Left lung (tissue), 10 donors: ENCODE data around the gene TSC22D3. TPM values are rescaled to one million over a fixed set of nuclear protein-coding genes. Genes with fewer than 3 reads are reported as not detected.

Experiments used
- ATAC-seq: fragments of 200-7000 bp; cut with Tn5 transposase; one replicate; pipeline ENCODE4 v1.9.1; 2020; ENCODE audit warnings: moderate library complexity
- DNase-seq, 4 donors: peaks; one replicate each; pipeline ENCODE4 v3.0.0-alpha.2; 2013 to 2020
- H3K27ac ChIP-seq, 2 donors: fragments of 200-600 bp; sonication (generic) in 1 of 2; one replicate each; pipeline versions ENCODE4 v1.5.0 to v1.8.0; 2020 to 2021
- H3K27me3 ChIP-seq, 2 donors: fragments of 200-600 bp; sonication (generic) in 1 of 2; one replicate each; pipeline versions ENCODE4 v1.5.0 to v1.8.0; 2020 to 2021
- H3K36me3 ChIP-seq, 2 donors: fragments of 200-600 bp; sonication (generic) in 1 of 2; one replicate each; pipeline versions ENCODE4 v1.5.0 to v1.8.0; 2020 to 2021
- H3K4me1 ChIP-seq, 2 donors: fragments of 200-600 bp; one replicate each; pipeline ENCODE4 v1.8.0; 2021
- H3K4me3 ChIP-seq, 2 donors: fragments of 200-600 bp; sonication (generic) in 1 of 2; one replicate each; pipeline versions ENCODE4 v1.5.0 to v1.8.0; 2020 to 2021; ENCODE audit warnings: mild to moderate bottlenecking in 1 of 2
- H3K9me3 ChIP-seq, 2 donors: fragments of 200-600 bp; sonication (generic) in 1 of 2; one replicate each; pipeline versions ENCODE4 v1.5.0 to v1.8.0; 2020 to 2021
- CTCF ChIP-seq, 2 donors: fragments of 200-600 bp; sonication (generic) in 1 of 2; IDR thresholded peaks; one replicate each; pipeline versions ENCODE4 v1.5.0 to v1.8.0; 2021; ENCODE audit warnings: antibody characterized with exemption in 2 of 2
- intact Hi-C, 2 donors: fragments of 100-400 bp; cut with DNase I; formaldehyde crosslinking; loops; one replicate each; pipeline versions ENCODE4 v1.11.2 to v1.14.2; 2022
- polyA plus RNA-seq, 6 donors: library from polyadenylated mRNA; unstranded; fragments of 120-200 nt; gene quantifications; one replicate each; pipeline ENCODE4 v1.2.1, GENCODE V29; 2013; ENCODE audit not compliant: insufficient read length in 6 of 6
- total RNA-seq, 2 donors: library from RNA; stranded (reverse); fragmentation: NEBNext Ultra II Directional; extraction: Animal tissue kit (Norgen Biotek cat#: 25700); gene quantifications; one replicate each; pipeline ENCODE4 v1.2.1, GENCODE V29; 2021
- donor health status: DM: no; HTN: yes; CAD: no.
- donor health status: DM: no; HTN: no; CAD: no.

Gene TSC22D3
- total and polyA plus RNA-seq, 8 donors = 119 to 156 (median 126) TPM

DNA sequence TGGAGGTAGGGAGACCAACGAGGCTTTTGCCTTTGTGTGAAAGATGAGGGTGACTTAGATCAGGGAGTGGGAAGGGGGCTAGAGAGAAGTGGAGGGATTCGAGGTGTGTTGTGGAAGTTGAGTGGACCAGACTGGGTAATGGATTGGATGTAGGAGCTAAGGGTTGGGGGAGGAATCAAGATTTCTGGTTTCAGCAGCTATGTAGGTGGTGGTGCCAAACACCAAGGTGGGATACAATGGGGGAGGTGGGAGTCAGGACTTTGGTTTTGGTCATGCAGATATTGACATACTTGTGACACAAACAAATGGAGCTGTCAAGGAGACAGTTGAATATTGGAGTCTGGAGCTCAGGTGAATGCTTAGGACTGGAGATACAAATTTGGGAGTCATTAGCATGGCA lies 71.0 kb downstream of the TSC22D3 start:
- Histone ChIP-seq H3K27me3 (no peaks in the 10 kb centered on the region), H3K36me3 (no peaks in the 10 kb centered on the region), H3K27ac (no peak overlapping the region), H3K9me3 (no peaks in the 10 kb centered on the region), H3K4me1 (peaks cover 5 to 20% of the 10 kb centered on the region in 2 donors), H3K4me3 (no peak overlapping the region)
- intact Hi-C loops = no loop called here
- no peak for TF ChIP-seq CTCF (IDR thresholded peaks at IDR 0.05)
- no peak for ATAC-seq
- no peak for DNase-seq

- Histone ChIP-seq H3K27ac (no peak overlapping the region), H3K27me3 (no peaks in the 10 kb centered on the region), H3K36me3 (no peaks in the 10 kb centered on the region), H3K4me3 (no peak overlapping the region), H3K4me1 (peaks cover 5 to 17% of the 10 kb centered on the region in 2 donors), H3K9me3 (no peaks in the 10 kb centered on the region)
- intact Hi-C loops = no loop called here
- no peak for DNase-seq
- ATAC-seq = no peak
- no peak for TF ChIP-seq CTCF (IDR thresholded peaks at IDR 0.05)
Observed at GRCh38 chrX:107704181-107704580, 71.4 kb downstream of the TSC22D3 start.

GRCh38 chrX:107701493-107702121 lies 74.0 kb downstream of the TSC22D3 start:
- H3K27ac ChIP-seq = peak overlapping the region in 1 of 2 donors; percentile 91
- intact Hi-C loops = no loop called here
- TF ChIP-seq CTCF (IDR thresholded peaks at IDR 0.05) = no peak
- H3K4me3 ChIP-seq = no peak overlapping the region
- no peak for DNase-seq
- H3K9me3 ChIP-seq = no peaks in the 10 kb centered on the region
- H3K4me1 ChIP-seq = peaks cover 5 to 17% of the 10 kb centered on the region in 2 donors
- H3K27me3 ChIP-seq = no peaks in the 10 kb centered on the region
- ATAC-seq = peak; percentile 43
- no peaks in the 10 kb centered on the region for H3K36me3 ChIP-seq

DNA sequence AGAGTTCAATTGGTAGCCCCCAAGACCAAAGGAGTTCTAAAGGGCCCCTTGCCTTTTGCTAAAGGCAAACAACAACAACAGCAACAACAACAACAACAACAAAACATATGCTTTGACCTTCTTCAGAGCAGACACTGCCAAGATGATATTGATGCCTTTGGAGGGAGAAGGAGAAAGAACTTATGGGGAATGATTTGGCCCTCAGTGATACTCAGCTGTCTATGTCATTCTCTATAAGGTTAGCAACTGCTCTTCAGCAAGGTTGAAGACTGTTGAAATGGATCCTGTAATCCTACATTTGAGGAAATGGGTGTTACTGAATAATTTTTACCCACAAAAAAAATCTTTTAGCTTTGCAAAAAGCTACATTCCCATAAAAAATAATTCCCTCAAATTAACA lies 74.8 kb downstream of the TSC22D3 start:
- H3K4me3 ChIP-seq = no peak overlapping the region
- intact Hi-C loops = no loop called here
- H3K27me3 ChIP-seq = no peaks in the 10 kb centered on the region
- H3K36me3 ChIP-seq = no peaks in the 10 kb centered on the region
- peak overlapping the region; percentile 7 to 91 for H3K27ac ChIP-seq
- ATAC-seq (no peak), DNase-seq (no peak)
- H3K9me3 ChIP-seq = no peaks in the 10 kb centered on the region
- peaks cover 5 to 17% of the 10 kb centered on the region in 2 donors for H3K4me1 ChIP-seq
- TF ChIP-seq CTCF (IDR thresholded peaks at IDR 0.05) = no peak

DNA sequence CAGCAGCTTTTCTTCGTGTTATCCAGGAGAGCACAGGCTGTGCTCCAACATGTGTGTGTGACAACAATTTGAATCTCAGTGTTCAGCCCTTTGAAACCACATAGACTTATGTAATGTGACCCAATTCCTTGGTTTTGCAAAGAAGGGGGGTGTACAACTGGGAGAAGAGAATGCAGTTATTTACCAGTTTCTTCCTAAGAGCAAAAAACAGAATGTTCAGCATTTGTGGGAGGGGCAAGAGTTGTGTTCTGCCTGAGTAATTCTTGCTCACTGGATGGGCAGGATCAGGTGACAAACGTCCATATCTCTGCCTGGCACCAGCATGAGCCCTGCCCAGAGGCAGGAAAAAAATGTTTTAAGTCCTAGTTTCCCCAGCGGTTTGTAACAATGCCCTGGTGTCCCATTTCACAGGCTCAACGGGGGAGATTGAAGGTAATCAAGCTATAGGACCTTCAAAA lies 75.2 kb downstream of the TSC22D3 start:
- intact Hi-C loops = no loop called here
- no peaks in the 10 kb centered on the region for H3K27me3 ChIP-seq
- peaks cover 5 to 17% of the 10 kb centered on the region in 2 donors for H3K4me1 ChIP-seq
- H3K36me3 ChIP-seq = no peaks in the 10 kb centered on the region
- H3K9me3 ChIP-seq = no peaks in the 10 kb centered on the region
- peak; percentile 85 for ATAC-seq
- H3K4me3 ChIP-seq = no peak overlapping the region
- no peak for TF ChIP-seq CTCF (IDR thresholded peaks at IDR 0.05)
- no peak for DNase-seq
- peak overlapping the region; percentile 7 to 91 for H3K27ac ChIP-seq
